ENCODE results near the gene ITPR3.

DNA sequence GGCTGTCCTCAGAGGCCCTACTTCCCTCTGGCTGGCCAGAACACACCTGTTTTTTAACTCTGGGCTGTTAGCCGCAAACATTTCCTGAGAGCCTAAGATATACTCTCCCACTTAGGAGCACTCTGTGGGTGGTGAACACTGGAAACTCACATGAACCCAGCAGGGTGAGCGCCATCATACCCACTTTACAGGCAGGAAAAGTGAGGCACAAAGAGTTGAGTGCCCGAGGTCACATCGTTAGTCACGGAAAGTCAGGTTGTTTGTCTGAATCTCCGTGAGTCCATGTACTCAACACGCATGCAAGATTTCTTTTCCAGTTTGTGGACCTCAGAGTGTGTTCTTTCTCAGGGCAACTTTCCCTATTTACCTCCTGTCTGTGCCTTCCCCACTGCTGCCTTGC, 43.0 kb upstream of the ITPR3 start:
- TF ChIP-seq CTCF (IDR thresholded peaks at IDR 0.05) (no peak), POLR2A (IDR thresholded peaks at IDR 0.05) (no peak), POLR2AphosphoS5 (IDR thresholded peaks at IDR 0.05) (no peak), EP300 (IDR thresholded peaks at IDR 0.05) (no peak)
